NT2/D1 (cell line): ENCODE measurements around the gene RBM4.

Source experiments
- SUZ12 ChIP-seq: IDR thresholded peaks from 2 replicates; pipeline ENCODE4 v1.6.1; 2011; ENCODE audit not compliant: insufficient read length, insufficient read depth; ENCODE audit errors: extremely low read depth
- YY1 ChIP-seq: IDR thresholded peaks from 2 replicates; pipeline ENCODE4 v1.6.1; 2011; ENCODE audit not compliant: insufficient read length, insufficient read depth

- TF ChIP-seq YY1 (no peak), SUZ12 (no peak)
Observed at GRCh38 chr11:66689661-66690590, 51.4 kb downstream of the RBM4 start.
